Nephron (organoid): ENCODE measurements around the gene NINJ1.

Experiments
- H3K27ac Mint-ChIP-seq, 3 experiments: 2 replicates each; pipeline ENCODE4 v1.8.0; 2020; ENCODE audit warnings: mixed read lengths in 3 of 3, mild to moderate bottlenecking in 2 of 3, moderate library complexity in 1 of 3
- H3K27me3 Mint-ChIP-seq: 2 replicates; pipeline ENCODE4 v1.8.0; 2021; ENCODE audit warnings: low read depth, mild to moderate bottlenecking, moderate library complexity, mixed read lengths
- H3K36me3 Mint-ChIP-seq: 2 replicates; pipeline ENCODE4 v1.8.0; 2020; ENCODE audit warnings: low read depth, mixed read lengths
- H3K4me1 Mint-ChIP-seq: 2 replicates; pipeline ENCODE4 v1.8.0; 2020; ENCODE audit warnings: mixed read lengths
- H3K4me3 Mint-ChIP-seq, 3 experiments: 2 replicates each; pipeline ENCODE4 v1.8.0; 2020; ENCODE audit warnings: mild to moderate bottlenecking in 3 of 3, mixed read lengths in 3 of 3, moderate library complexity in 2 of 3
- H3K9me3 Mint-ChIP-seq: 2 replicates; pipeline ENCODE4 v1.8.0; 2020; ENCODE audit warnings: mixed read lengths
- TF ChIP-seq, protein P1 (sequence below), 3 experiments: fragments of 200-600 bp; sonication (generic); IDR thresholded peaks; one replicate each; pipeline ENCODE4 v1.5.0; 2021; ENCODE audit warnings: antibody characterized with exemption in 3 of 3; ENCODE audit not compliant: unreplicated experiment in 3 of 3

The NINJ1 gene

DNA sequence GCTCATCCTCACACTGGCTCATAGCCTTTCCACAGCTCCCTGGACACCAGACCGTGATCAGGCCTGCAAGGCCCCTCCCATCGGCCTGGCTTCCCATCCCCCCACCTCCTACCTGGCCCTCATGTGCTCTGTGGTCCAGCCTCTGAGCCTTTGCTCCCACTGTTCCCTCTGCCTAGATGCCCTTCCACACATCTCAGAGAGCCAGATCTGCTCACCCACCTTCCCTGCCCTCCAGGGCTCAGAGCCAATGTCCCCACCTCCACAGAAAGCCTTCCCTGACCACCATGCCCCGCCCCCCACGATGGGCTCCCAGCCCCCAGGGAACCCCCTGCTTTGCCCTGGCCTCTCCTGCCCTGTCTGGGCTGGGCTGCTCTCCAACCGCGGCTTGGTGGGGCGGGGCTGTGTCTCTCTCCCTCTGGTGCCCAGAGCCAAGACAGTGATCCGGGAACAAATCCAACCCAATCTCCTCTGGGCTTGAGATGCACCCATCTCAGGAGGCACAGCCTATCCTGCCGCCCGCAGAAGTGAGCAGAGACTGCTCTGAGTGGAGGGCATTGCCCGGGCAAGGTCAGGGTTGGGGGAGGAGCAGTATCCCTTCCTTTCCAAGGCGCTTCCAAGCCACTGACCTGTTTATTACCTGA is 1.6 kb downstream of the NINJ1 start:
- TF ChIP-seq, protein P1, sequence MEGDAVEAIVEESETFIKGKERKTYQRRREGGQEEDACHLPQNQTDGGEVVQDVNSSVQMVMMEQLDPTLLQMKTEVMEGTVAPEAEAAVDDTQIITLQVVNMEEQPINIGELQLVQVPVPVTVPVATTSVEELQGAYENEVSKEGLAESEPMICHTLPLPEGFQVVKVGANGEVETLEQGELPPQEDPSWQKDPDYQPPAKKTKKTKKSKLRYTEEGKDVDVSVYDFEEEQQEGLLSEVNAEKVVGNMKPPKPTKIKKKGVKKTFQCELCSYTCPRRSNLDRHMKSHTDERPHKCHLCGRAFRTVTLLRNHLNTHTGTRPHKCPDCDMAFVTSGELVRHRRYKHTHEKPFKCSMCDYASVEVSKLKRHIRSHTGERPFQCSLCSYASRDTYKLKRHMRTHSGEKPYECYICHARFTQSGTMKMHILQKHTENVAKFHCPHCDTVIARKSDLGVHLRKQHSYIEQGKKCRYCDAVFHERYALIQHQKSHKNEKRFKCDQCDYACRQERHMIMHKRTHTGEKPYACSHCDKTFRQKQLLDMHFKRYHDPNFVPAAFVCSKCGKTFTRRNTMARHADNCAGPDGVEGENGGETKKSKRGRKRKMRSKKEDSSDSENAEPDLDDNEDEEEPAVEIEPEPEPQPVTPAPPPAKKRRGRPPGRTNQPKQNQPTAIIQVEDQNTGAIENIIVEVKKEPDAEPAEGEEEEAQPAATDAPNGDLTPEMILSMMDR (IDR thresholded peaks at IDR 0.05; ENCODE audit: unreplicated experiment in 3 of 3) = no peak
- peak overlapping the region; percentile 85 to 90 (median 89) for H3K4me3 Mint-ChIP-seq
- H3K27me3 Mint-ChIP-seq = peaks cover 5% of the 10 kb centered on the region

DNA sequence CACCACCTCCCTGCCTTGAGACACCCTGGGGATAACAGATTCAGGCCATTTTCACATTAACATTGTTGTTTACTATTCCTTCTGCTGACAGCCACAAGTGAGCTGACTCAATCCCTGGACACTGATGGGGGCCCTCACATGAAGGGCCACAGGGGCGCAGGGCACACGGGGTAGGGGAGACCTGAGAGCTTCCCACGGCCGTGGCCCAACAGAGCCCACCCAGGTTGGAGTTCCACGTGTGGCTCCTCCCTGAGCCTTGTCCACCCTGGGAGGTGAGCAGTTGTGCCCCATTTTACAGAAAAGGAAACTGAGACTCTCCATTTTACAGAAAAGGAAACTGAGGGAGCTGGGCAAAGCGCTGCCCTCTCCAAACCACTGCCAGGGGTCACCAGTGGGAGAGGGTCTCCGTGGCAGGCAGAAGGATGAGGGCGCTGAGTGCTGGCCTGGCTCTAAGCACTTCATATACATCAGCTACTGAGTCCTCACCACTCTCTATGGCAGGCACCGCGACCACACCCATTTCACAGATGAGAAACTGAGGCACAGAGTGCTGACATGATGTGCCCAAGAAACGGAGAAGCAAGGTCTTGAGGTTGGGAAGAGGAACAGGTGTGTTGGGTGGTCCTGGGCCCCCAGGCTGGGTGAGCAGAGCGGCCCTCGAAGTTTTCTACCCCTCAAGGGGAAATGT is 2.3 kb downstream of the NINJ1 start:
- H3K4me1 Mint-ChIP-seq = peaks cover 31% of the 10 kb centered on the region

More for the DNA sequence above, 1.6 kb downstream of the NINJ1 start:
- no peaks in the 10 kb centered on the region for H3K9me3 Mint-ChIP-seq
- H3K27ac Mint-ChIP-seq = peak overlapping the region; percentile 75 to 93 (median 92)
- peaks cover 31% of the 10 kb centered on the region for H3K4me1 Mint-ChIP-seq
- H3K36me3 Mint-ChIP-seq = no peaks in the 10 kb centered on the region

DNA sequence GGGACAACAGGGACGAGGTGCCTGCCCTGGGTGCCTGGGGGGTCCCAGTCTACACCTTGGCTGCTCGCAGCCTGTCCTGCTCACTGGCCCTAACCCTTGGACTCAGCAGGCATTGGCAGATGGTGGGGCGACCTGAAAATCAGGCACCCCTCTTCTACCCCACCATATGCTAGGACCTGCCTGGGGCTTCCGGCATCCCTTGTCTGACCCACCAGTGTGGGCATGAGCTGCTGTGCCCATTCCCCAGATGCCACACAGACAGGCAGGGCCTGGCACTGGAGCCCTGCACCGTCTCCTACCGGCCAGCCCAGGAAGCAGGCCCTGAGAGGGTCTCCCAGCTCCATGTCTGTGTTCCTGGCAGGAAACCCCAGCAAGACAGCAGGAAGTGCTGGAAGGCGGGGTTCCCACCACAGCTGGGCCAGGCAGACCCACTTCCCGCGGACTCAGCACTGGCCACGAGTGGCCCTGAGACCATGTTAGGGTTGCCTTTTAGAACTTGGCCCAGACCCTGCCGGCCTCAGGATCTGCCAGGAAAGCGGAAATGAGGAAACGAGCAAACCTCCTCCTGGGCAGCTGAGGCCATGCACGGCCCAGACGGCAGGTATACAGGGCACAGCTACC is 3.1 kb downstream of the NINJ1 start:
- TF ChIP-seq, protein P1 (IDR thresholded peaks at IDR 0.05; ENCODE audit: unreplicated experiment in 3 of 3) = no peak
- H3K4me3 Mint-ChIP-seq = peak overlapping the region in 2 of 3 experiments; percentile 27 to 89
- H3K4me1 Mint-ChIP-seq = peaks cover 27% of the 10 kb centered on the region
- peaks cover 5% of the 10 kb centered on the region for H3K27me3 Mint-ChIP-seq
- no peaks in the 10 kb centered on the region for H3K9me3 Mint-ChIP-seq
- no peaks in the 10 kb centered on the region for H3K36me3 Mint-ChIP-seq
- peak overlapping the region in 1 of 3 experiments; percentile 52 for H3K27ac Mint-ChIP-seq

More for the DNA sequence above, 2.3 kb downstream of the NINJ1 start:
- H3K27me3 Mint-ChIP-seq = peaks cover 5% of the 10 kb centered on the region
- H3K9me3 Mint-ChIP-seq = no peaks in the 10 kb centered on the region
- H3K27ac Mint-ChIP-seq = peak overlapping the region in 2 of 3 experiments; percentile 31 to 93
- TF ChIP-seq, protein P1 (IDR thresholded peaks at IDR 0.05; ENCODE audit: unreplicated experiment in 3 of 3) = no peak
- H3K4me3 Mint-ChIP-seq = peak overlapping the region; percentile 85 to 90 (median 89)
- no peaks in the 10 kb centered on the region for H3K36me3 Mint-ChIP-seq

DNA sequence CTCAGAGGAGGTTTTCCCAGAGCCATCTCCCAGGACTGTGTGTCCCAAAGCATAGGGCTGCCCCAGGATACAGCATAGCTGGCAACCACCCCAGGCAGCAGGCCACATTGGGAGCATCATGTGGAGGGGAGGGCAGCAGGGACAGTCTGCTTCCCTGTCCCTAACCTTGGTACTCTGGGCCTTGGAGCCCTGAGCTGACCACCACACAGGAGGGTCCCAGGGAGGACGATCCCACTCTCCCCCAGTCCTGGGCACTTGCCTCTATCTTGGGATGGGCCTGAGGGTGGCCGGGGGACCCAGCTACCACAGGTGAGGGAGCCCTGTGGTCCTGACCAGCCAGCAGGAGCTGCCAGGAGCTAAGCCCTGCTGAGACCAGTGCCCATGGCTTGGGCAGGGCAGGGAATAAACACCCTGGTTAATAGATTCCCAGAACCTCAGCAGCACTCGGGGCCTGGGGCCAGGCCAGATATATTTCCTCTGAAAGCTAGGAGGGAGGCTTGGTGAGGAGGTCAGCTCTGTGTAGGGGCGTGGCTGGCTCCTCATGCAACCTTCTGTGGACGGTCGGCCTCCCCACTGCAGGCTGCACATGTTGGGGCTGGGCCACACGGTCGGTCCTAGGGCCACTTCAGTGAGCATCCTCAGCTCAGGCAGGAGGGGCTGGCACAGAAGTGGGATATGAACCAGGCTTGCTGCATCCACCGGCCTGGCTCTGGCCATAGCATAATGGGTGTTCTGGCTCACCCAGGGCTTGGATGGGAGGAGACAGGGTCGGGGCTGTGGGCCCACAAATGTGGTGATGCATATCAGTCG is 4.2 kb downstream of the NINJ1 start:
- Mint-ChIP-seq H3K9me3 (no peaks in the 10 kb centered on the region), H3K4me3 (peak overlapping the region in 1 of 3 experiments; percentile 38), H3K4me1 (peaks cover 24% of the 10 kb centered on the region), H3K36me3 (peaks cover under 1% of the 10 kb centered on the region), H3K27me3 (peaks cover 4% of the 10 kb centered on the region), H3K27ac (peak overlapping the region; percentile 19 to 55 (median 52))
- TF ChIP-seq, protein P1 (IDR thresholded peaks at IDR 0.05; ENCODE audit: unreplicated experiment in 3 of 3) = no peak

DNA sequence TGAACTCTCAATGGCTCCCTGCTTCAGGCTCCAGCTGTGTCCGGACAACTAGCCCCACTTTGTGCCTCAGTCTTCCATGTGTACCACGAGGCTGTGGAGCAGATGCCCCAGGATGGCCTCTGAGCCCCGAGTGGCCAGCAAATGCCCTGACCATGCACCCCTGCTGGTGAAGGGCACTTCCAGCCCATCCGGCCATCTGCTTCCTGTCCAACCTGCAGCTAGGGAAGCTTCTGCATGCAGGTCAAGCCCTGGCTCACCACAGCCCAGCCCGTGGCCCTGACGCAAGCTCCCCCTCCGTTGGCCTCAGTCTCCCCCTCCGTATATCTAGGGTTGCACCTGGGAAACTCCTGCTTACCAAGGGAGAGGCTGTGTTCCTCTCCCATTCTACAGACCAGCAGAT is 4.8 kb downstream of the NINJ1 start:
- no peak overlapping the region for H3K4me3 Mint-ChIP-seq
- peaks cover 4% of the 10 kb centered on the region for H3K36me3 Mint-ChIP-seq
- no peaks in the 10 kb centered on the region for H3K27me3 Mint-ChIP-seq
- H3K9me3 Mint-ChIP-seq = no peaks in the 10 kb centered on the region
- peaks cover 18% of the 10 kb centered on the region for H3K4me1 Mint-ChIP-seq
- no peak overlapping the region for H3K27ac Mint-ChIP-seq
- TF ChIP-seq, protein P1 (IDR thresholded peaks at IDR 0.05; ENCODE audit: unreplicated experiment in 3 of 3) = no peak
